ENCODE data around the gene RMRP.
A peak's percentile ranks its signal among the peaks of the same experiment; 100 is the strongest.

The RMRP gene

GRCh38 chr9:35651956-35652828, 5.6 kb downstream of the RMRP start:
- no peaks in the 10 kb centered on the region for H4K20me1 ChIP-seq (ENCODE audit: insufficient read depth, low read length)
- peaks cover 19% of the 10 kb centered on the region; the same call in 1 of the 2 replicates for H3K36me3 ChIP-seq (ENCODE audit: insufficient read depth, low read length)
- H2AFZ ChIP-seq (ENCODE audit: low read depth, low read length) = no peak overlapping the region
- H3K9ac ChIP-seq (ENCODE audit: low read depth, low read length) = 0 out of 2 replicates have a peak overlapping the region, but pooled peaks have one; percentile 95
- no peak overlapping the region for H3K4me3 ChIP-seq (ENCODE audit: low read depth in 1 of 2, low read length in 2 of 2)
- no peak overlapping the region for H3K4me2 ChIP-seq (ENCODE audit: insufficient read depth, low read length)
- H3K9me3 ChIP-seq (ENCODE audit: insufficient read depth, low read length, severe bottlenecking) = no peaks in the 10 kb centered on the region
- TF ChIP-seq EZH2 (IDR thresholded peaks at IDR 0.05; ENCODE audit: borderline replicate concordance, low read depth, low read length, severe bottlenecking) = no peak
- TF ChIP-seq, protein P1, sequence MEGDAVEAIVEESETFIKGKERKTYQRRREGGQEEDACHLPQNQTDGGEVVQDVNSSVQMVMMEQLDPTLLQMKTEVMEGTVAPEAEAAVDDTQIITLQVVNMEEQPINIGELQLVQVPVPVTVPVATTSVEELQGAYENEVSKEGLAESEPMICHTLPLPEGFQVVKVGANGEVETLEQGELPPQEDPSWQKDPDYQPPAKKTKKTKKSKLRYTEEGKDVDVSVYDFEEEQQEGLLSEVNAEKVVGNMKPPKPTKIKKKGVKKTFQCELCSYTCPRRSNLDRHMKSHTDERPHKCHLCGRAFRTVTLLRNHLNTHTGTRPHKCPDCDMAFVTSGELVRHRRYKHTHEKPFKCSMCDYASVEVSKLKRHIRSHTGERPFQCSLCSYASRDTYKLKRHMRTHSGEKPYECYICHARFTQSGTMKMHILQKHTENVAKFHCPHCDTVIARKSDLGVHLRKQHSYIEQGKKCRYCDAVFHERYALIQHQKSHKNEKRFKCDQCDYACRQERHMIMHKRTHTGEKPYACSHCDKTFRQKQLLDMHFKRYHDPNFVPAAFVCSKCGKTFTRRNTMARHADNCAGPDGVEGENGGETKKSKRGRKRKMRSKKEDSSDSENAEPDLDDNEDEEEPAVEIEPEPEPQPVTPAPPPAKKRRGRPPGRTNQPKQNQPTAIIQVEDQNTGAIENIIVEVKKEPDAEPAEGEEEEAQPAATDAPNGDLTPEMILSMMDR (IDR thresholded peaks at IDR 0.05; ENCODE audit: borderline replicate concordance, extremely low read depth, low read length, poor library complexity, severe bottlenecking) = no peak
- H3K27me3 ChIP-seq (ENCODE audit: insufficient read depth, low read length, poor library complexity) = no peaks in the 10 kb centered on the region
- H3K27ac ChIP-seq (ENCODE audit: low read length) = no peak overlapping the region
- ATAC-seq (ENCODE audit: insufficient read depth, low read depth) (no peak), DNase-seq (no peak)
- H3K4me1 ChIP-seq (ENCODE audit: insufficient read depth, low read length) = peaks cover 60% of the 10 kb centered on the region
- H3K79me2 ChIP-seq (ENCODE audit: insufficient read depth, low read length) = peaks cover 30% of the 10 kb centered on the region

DNA sequence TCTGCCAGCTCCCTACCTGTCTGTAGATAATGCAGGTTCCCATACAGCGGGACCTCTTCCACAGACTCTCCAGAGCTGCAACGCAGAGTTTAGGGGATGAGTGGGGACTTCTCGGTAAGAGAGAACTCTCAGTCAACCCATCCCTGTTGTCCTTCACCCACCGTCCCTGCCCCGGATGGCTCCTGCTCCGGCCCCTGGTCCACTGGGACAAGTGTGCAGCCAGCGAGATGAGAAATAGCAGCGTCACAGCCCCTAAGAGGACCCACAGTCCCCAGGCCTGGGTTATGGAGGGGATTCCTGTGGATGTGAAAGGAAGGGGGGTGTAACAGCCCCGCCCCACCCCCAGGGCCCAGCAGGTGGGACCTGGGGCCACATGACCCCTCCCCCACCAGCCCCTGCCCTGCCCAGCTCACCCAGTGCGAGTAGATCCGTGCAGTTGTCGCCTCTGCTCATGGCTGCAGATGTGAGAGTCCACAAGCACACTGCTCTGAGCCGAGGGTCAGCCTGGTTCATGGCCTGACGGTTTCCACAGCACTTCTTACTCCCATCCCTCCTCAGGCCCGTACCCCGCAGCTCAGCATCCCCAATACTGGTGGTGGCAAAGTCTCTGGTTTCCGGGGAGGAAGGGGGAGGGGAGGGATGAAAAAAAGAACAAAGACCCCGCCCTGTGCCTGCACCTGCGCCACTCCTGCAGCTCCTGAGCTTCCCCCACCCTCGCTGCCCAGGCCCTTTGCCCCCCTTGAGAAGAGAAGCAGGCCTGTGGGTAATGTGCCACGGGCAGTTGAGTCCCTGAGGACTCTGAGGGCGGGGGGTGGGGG, 7.3 kb downstream of the RMRP start, which contains the start of gene SIT1:
TSS of gene SIT1 (minus strand) at position 591 of the 818 bp plus-strand sequence. CDS start at position 513, 78 bp downstream.
- Histone ChIP-seq H3K27ac (ENCODE audit: low read length) (peak within 1 kb of the TSS; percentile 100), H3K9ac (ENCODE audit: low read depth, low read length) (peak within 1 kb of the TSS; percentile 95), H3K4me1 (ENCODE audit: insufficient read depth, low read length) (peaks cover 60% of the 10 kb centered on the region), H3K36me3 (ENCODE audit: insufficient read depth, low read length) (peaks cover 19% of the 10 kb centered on the region; the same call in 1 of the 2 replicates), H3K27me3 (ENCODE audit: insufficient read depth, low read length, poor library complexity) (no peaks in the 10 kb centered on the region), H3K9me3 (ENCODE audit: insufficient read depth, low read length, severe bottlenecking) (no peaks in the 10 kb centered on the region), H3K4me3 (ENCODE audit: low read depth in 1 of 2, low read length in 2 of 2) (peak within 1 kb of the TSS; percentile 49 to 76), H3K4me2 (ENCODE audit: insufficient read depth, low read length) (peak within 1 kb of the TSS; percentile 79), H2AFZ (ENCODE audit: low read depth, low read length) (peak within 1 kb of the TSS; percentile 60), H4K20me1 (ENCODE audit: insufficient read depth, low read length) (no peaks in the 10 kb centered on the region), H3K79me2 (ENCODE audit: insufficient read depth, low read length) (peaks cover 32% of the 10 kb centered on the region)
- DNase-seq = peak; percentile 78
- TF ChIP-seq, protein P1 (IDR thresholded peaks at IDR 0.05; ENCODE audit: borderline replicate concordance, extremely low read depth, low read length, poor library complexity, severe bottlenecking) = no peak
- no peak for TF ChIP-seq EZH2 (IDR thresholded peaks at IDR 0.05; ENCODE audit: borderline replicate concordance, low read depth, low read length, severe bottlenecking)
- ATAC-seq (ENCODE audit: insufficient read depth, low read depth) = peak; percentile 11; the same call in 2 of the 3 replicates

DNA sequence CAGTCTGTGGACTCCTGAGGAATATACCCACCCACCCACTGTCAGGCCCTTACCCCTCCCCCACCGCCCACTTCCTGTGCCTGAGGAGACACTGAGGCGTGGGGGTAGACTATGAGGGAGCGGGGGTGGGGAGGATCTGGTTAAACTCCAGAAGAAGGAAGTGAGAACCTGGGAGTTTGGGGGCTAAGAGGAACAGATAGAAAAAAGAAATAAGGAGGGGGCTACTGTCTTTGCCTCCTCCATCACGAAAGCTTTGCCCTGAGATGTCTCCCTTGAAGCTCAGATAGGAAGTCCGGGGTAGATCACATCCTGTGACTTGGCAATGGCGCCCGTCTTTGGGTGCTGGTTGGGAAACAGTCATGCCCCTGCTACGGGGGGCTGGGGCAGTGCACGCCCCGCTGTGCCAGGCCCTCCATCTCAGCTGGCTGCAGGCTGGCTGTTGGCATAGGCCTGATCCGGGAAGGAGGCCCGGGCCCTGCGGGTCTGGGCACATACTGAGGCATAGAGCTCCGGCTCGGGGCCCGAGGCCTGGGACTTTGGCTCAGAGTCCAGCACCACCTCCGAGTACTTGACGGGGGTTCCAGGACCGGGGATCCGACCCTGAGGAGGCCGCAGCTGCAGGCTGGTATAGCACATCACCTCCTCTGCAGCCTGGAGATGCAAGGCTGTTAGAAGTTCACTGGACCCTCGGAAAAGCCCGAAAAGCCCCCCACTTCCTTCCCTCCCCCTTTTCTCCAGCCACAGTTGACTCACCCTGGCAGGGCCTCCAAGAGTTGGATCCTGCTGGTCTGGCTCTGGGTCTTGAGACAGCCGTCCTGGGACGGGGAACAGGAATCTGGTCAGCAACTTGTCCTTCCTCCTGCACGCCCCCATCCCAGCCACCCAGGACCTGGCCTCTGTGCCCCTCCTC, 8.1 kb downstream of the RMRP start:
- H3K4me3 ChIP-seq (ENCODE audit: low read depth in 1 of 2, low read length in 2 of 2) = peak overlapping the region; percentile 49 to 76
- H3K27ac ChIP-seq (ENCODE audit: low read length) = peak overlapping the region; percentile 100
- peak overlapping the region; percentile 95 for H3K9ac ChIP-seq (ENCODE audit: low read depth, low read length)
- no peaks in the 10 kb centered on the region for H3K9me3 ChIP-seq (ENCODE audit: insufficient read depth, low read length, severe bottlenecking)
- no peaks in the 10 kb centered on the region for H3K27me3 ChIP-seq (ENCODE audit: insufficient read depth, low read length, poor library complexity)
- DNase-seq (peak; percentile 87), ATAC-seq (ENCODE audit: insufficient read depth, low read depth) (peak; percentile 21)
- peaks cover 69% of the 10 kb centered on the region for H3K4me1 ChIP-seq (ENCODE audit: insufficient read depth, low read length)
- no peaks in the 10 kb centered on the region for H4K20me1 ChIP-seq (ENCODE audit: insufficient read depth, low read length)
- H3K4me2 ChIP-seq (ENCODE audit: insufficient read depth, low read length) = peak overlapping the region; percentile 79
- H2AFZ ChIP-seq (ENCODE audit: low read depth, low read length) = peak overlapping the region; percentile 60; the same call in 1 of the 2 replicates
- peaks cover 19% of the 10 kb centered on the region; the same call in 1 of the 2 replicates for H3K36me3 ChIP-seq (ENCODE audit: insufficient read depth, low read length)
- TF ChIP-seq, protein P1 (IDR thresholded peaks at IDR 0.05; ENCODE audit: borderline replicate concordance, extremely low read depth, low read length, poor library complexity, severe bottlenecking) = no peak
- TF ChIP-seq EZH2 (IDR thresholded peaks at IDR 0.05; ENCODE audit: borderline replicate concordance, low read depth, low read length, severe bottlenecking) = no peak
- H3K79me2 ChIP-seq (ENCODE audit: insufficient read depth, low read length) = peaks cover 41% of the 10 kb centered on the region

All from DND-41 (cell line).